ENCODE data around the gene YPEL1.

DNA sequence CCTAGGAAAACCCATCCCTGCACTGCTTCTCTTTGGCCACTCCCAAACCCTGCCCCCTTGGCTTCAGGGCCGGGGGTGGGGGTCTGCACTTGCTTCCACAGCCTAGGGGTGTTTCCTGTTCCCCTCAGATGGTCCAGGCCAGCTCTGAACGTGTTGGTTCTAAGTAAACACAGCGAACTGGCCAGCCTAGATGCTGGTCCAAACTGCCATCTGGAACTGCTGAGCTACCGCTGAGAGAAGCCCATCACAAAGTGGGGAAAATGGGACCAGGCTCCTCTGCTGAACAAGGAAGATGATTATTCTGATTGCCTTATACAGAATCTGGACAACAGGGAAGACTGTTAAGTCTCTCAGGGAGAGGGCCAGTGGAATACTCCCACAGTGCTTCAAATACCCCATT is 23.5 kb upstream of the YPEL1 start:
- no peak for TF ChIP-seq POLR2A (IDR thresholded peaks at IDR 0.05)
- TF ChIP-seq, protein P1, sequence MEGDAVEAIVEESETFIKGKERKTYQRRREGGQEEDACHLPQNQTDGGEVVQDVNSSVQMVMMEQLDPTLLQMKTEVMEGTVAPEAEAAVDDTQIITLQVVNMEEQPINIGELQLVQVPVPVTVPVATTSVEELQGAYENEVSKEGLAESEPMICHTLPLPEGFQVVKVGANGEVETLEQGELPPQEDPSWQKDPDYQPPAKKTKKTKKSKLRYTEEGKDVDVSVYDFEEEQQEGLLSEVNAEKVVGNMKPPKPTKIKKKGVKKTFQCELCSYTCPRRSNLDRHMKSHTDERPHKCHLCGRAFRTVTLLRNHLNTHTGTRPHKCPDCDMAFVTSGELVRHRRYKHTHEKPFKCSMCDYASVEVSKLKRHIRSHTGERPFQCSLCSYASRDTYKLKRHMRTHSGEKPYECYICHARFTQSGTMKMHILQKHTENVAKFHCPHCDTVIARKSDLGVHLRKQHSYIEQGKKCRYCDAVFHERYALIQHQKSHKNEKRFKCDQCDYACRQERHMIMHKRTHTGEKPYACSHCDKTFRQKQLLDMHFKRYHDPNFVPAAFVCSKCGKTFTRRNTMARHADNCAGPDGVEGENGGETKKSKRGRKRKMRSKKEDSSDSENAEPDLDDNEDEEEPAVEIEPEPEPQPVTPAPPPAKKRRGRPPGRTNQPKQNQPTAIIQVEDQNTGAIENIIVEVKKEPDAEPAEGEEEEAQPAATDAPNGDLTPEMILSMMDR (IDR thresholded peaks at IDR 0.05), result no peak

All from heart left ventricle (tissue), 13 donors.